ENCODE measurements around the gene LRRC4C. TPM values are rescaled to one million over a fixed set of nuclear protein-coding genes. Genes with fewer than 3 reads are reported as not detected.
"Not testable (repeated sequence)": the region's sequence is repeated elsewhere in the genome, so short reads cannot be mapped to it uniquely, and the experiment has no call there.

Gene LRRC4C
- total and polyA plus RNA-seq, 4 donors = 0.33 to 5.3 (median 0.43) TPM

GRCh38 chr11:40202589-40203270 is 1256.7 kb downstream of the LRRC4C start:
- Histone ChIP-seq H3K36me3 (ENCODE audit: control insufficient read depth in 4 of 4, insufficient read depth in 4 of 4, low read length in 4 of 4) (no peaks in the 10 kb centered on the region), H3K9me3 (ENCODE audit: control insufficient read depth in 4 of 4, insufficient read depth in 3 of 4, low read length in 3 of 4) (peaks cover 0 to 3% (median 0%) of the 10 kb centered on the region in 4 donors), H3K27me3 (ENCODE audit: control insufficient read depth in 3 of 3, insufficient read depth in 3 of 3, low read length in 2 of 3) (no peaks in the 10 kb centered on the region), H3K9ac (ENCODE audit: insufficient read depth in 1 of 2, low read length in 2 of 2) (no peak overlapping the region), H3K27ac (ENCODE audit: low read depth in 1 of 2, low read length in 1 of 2) (no peak overlapping the region), H3K4me1 (ENCODE audit: control insufficient read depth in 5 of 5, insufficient read depth in 5 of 5, low read length in 5 of 5) (no peaks in the 10 kb centered on the region), H3K4me3 (no peak overlapping the region)
- no peak for DNase-seq
- no peak for TF ChIP-seq CTCF (IDR thresholded peaks at IDR 0.05; ENCODE audit: control extremely low read depth, extremely low read depth)
- 56 to 57% methylated on average over 3 of the region's 3 CpGs for WGBS, 2 donors
- ATAC-seq (ENCODE audit: insufficient read depth, low FRiP score) = no peak

- H3K9ac ChIP-seq (ENCODE audit: insufficient read depth in 1 of 2, low read length in 2 of 2); H3K36me3 ChIP-seq (ENCODE audit: control insufficient read depth in 4 of 4, insufficient read depth in 4 of 4, low read length in 4 of 4); H3K4me1 ChIP-seq (ENCODE audit: control insufficient read depth in 5 of 5, insufficient read depth in 5 of 5, low read length in 5 of 5); H3K27ac ChIP-seq (ENCODE audit: low read depth in 1 of 2, low read length in 1 of 2); DNase-seq; H3K9me3 ChIP-seq (ENCODE audit: control insufficient read depth in 4 of 4, insufficient read depth in 3 of 4, low read length in 3 of 4); ATAC-seq (ENCODE audit: insufficient read depth, low FRiP score); H3K27me3 ChIP-seq (ENCODE audit: control insufficient read depth in 3 of 3, insufficient read depth in 3 of 3, low read length in 2 of 3); H3K4me3 ChIP-seq: not testable (repeated sequence)
- 80 to 81% methylated on average over 5 of the region's 5 CpGs for WGBS, 2 donors
These were observed 1266.9 kb downstream of the LRRC4C start for GRCh38 chr11:40192590-40192989.

- Histone ChIP-seq H3K9ac (ENCODE audit: insufficient read depth in 1 of 2, low read length in 2 of 2) (no peak overlapping the region), H3K27me3 (ENCODE audit: control insufficient read depth in 3 of 3, insufficient read depth in 3 of 3, low read length in 2 of 3) (no peaks in the 10 kb centered on the region)
- WGBS, 2 donors = 77% methylated on average over 5 of the region's 5 CpGs
These were observed 1269.2 kb downstream of the LRRC4C start for GRCh38 chr11:40190294-40190693.

GRCh38 chr11:40188848-40189247 is 1270.6 kb downstream of the LRRC4C start:
- TF ChIP-seq CTCF (IDR thresholded peaks at IDR 0.05; ENCODE audit: control extremely low read depth, extremely low read depth) = no peak
- Histone ChIP-seq H3K9ac (ENCODE audit: insufficient read depth in 1 of 2, low read length in 2 of 2) (no peak overlapping the region), H3K27ac (ENCODE audit: low read depth in 1 of 2, low read length in 1 of 2) (no peak overlapping the region), H3K4me3 (no peak overlapping the region), H3K9me3 (ENCODE audit: control insufficient read depth in 4 of 4, insufficient read depth in 3 of 4, low read length in 3 of 4) (no peaks in the 10 kb centered on the region), H3K36me3 (ENCODE audit: control insufficient read depth in 4 of 4, insufficient read depth in 4 of 4, low read length in 4 of 4) (no peaks in the 10 kb centered on the region), H3K27me3 (ENCODE audit: control insufficient read depth in 3 of 3, insufficient read depth in 3 of 3, low read length in 2 of 3) (no peaks in the 10 kb centered on the region), H3K4me1 (ENCODE audit: control insufficient read depth in 5 of 5, insufficient read depth in 5 of 5, low read length in 5 of 5) (peaks cover 0 to 15% (median 0%) of the 10 kb centered on the region in 5 donors)
- DNase-seq (peak; percentile 37 to 58 (median 42)), ATAC-seq (ENCODE audit: insufficient read depth, low FRiP score) (no peak)
- WGBS, 2 donors = 55 to 77% methylated on average over 3 of the region's 3 CpGs

More at GRCh38 chr11:40190294-40190693, 1269.2 kb downstream of the LRRC4C start:
- Histone ChIP-seq H3K4me3 (no peak overlapping the region), H3K4me1 (ENCODE audit: control insufficient read depth in 5 of 5, insufficient read depth in 5 of 5, low read length in 5 of 5) (peaks cover 0 to 15% (median 0%) of the 10 kb centered on the region in 5 donors), H3K27ac (ENCODE audit: low read depth in 1 of 2, low read length in 1 of 2) (no peak overlapping the region), H3K36me3 (ENCODE audit: control insufficient read depth in 4 of 4, insufficient read depth in 4 of 4, low read length in 4 of 4) (no peaks in the 10 kb centered on the region), H3K9me3 (ENCODE audit: control insufficient read depth in 4 of 4, insufficient read depth in 3 of 4, low read length in 3 of 4) (no peaks in the 10 kb centered on the region)
- no peak for ATAC-seq (ENCODE audit: insufficient read depth, low FRiP score)
- no peak for TF ChIP-seq CTCF (IDR thresholded peaks at IDR 0.05; ENCODE audit: control extremely low read depth, extremely low read depth)
- no peak for DNase-seq

Data from lung (tissue), 12 donors.